A673 (cell line): ENCODE measurements around the gene ATP8A2.

Experiments used
- EZH2 ChIP-seq: fragments of 200-600 bp; sonication (generic); IDR thresholded peaks from 2 replicates; pipeline ENCODE4 v1.6.1; 2017; ENCODE audit warnings: borderline replicate concordance, low read depth, mild to moderate bottlenecking, mixed read lengths, antibody characterized with exemption, low read length; ENCODE audit not compliant: poor library complexity, severe bottlenecking
- TF ChIP-seq, protein P1 (sequence below): fragments of 300-800, 200-600 bp; sonication (generic); conservative IDR thresholded peaks from 2 replicates; pipeline ENCODE4 v1.5.1; 2017; ENCODE audit warnings: low read depth, mild to moderate bottlenecking, antibody characterized with exemption, low read length, moderate library complexity, mixed read lengths

DNA sequence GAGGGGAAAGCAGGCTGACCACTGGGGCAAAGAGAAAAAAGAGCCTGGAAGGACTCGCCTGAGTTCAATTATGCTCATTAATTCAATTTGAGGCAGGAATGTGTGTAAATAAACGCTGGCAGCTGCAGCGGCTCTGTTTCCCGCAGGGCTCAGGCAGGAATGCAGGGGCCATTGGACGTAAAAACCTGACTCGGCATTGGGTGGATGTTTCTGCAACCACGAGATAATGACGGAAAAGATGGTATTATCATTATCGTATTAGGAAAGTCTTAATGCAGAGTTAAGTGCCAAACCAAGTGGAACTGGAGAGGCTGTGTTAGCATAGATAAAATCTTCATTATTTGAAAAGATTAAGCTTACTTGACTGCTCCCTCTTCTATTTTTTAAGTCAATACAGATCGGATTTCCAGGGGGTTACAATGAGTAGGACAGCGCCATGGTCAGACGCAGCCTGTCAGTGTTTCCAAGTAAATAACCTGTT lies 510.2 kb downstream of the ATP8A2 start:
- TF ChIP-seq, protein P1, sequence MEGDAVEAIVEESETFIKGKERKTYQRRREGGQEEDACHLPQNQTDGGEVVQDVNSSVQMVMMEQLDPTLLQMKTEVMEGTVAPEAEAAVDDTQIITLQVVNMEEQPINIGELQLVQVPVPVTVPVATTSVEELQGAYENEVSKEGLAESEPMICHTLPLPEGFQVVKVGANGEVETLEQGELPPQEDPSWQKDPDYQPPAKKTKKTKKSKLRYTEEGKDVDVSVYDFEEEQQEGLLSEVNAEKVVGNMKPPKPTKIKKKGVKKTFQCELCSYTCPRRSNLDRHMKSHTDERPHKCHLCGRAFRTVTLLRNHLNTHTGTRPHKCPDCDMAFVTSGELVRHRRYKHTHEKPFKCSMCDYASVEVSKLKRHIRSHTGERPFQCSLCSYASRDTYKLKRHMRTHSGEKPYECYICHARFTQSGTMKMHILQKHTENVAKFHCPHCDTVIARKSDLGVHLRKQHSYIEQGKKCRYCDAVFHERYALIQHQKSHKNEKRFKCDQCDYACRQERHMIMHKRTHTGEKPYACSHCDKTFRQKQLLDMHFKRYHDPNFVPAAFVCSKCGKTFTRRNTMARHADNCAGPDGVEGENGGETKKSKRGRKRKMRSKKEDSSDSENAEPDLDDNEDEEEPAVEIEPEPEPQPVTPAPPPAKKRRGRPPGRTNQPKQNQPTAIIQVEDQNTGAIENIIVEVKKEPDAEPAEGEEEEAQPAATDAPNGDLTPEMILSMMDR: no peak
- no peak for TF ChIP-seq EZH2
